ENCODE data around the gene DCAF16.

GRCh38 chr4:17769406-17770174, 41.0 kb downstream of the DCAF16 start:
- no peak for TF ChIP-seq CTCF (IDR thresholded peaks at IDR 0.05)
- no peak for TF ChIP-seq POLR2A (IDR thresholded peaks at IDR 0.05)

All from vagina (tissue), 2 donors.